HG03139 (cell line): Measurements from ENCODE around the gene FOXF1.

Experiments used
- ATAC-seq: cut with Tn5 transposase; IDR thresholded peaks from one replicate; pipeline ENCODE4 v1.9.1; 2021; ENCODE audit not compliant: unreplicated experiment

The FOXF1 gene

GRCh38 chr16:86492267-86492960 lies 17.9 kb upstream of the FOXF1 start:
- ATAC-seq = no peak

GRCh38 chr16:86492961-86493629 lies 17.2 kb upstream of the FOXF1 start:
- ATAC-seq = no peak

GRCh38 chr16:86494039-86494564 lies 16.2 kb upstream of the FOXF1 start:
- ATAC-seq = no peak

GRCh38 chr16:86494565-86495356 lies 15.6 kb upstream of the FOXF1 start:
- no peak for ATAC-seq

GRCh38 chr16:86495357-86495701 lies 15.0 kb upstream of the FOXF1 start:
- no peak for ATAC-seq

- no peak for ATAC-seq
Observed at GRCh38 chr16:86495756-86496261, 14.5 kb upstream of the FOXF1 start.

GRCh38 chr16:86496262-86496928 lies 13.9 kb upstream of the FOXF1 start:
- no peak for ATAC-seq

- no peak for ATAC-seq
Observed at GRCh38 chr16:86496929-86497461, 13.3 kb upstream of the FOXF1 start.

GRCh38 chr16:86497551-86498021 lies 12.7 kb upstream of the FOXF1 start:
- no peak for ATAC-seq

- ATAC-seq = no peak
Observed at GRCh38 chr16:86498155-86498670, 12.1 kb upstream of the FOXF1 start.

- ATAC-seq = no peak
Observed at GRCh38 chr16:86498671-86499439, 11.5 kb upstream of the FOXF1 start.

- no peak for ATAC-seq
Observed at GRCh38 chr16:86499440-86499786, 10.9 kb upstream of the FOXF1 start.

GRCh38 chr16:86499889-86500707 lies 10.2 kb upstream of the FOXF1 start:
- no peak for ATAC-seq

- no peak for ATAC-seq
Observed at GRCh38 chr16:86500708-86501510, 9.4 kb upstream of the FOXF1 start.

- no peak for ATAC-seq
Observed at GRCh38 chr16:86501989-86502855, 8.1 kb upstream of the FOXF1 start.

- ATAC-seq = no peak
Observed at GRCh38 chr16:86502856-86503748, 7.2 kb upstream of the FOXF1 start.
